BE2C (cell line): ENCODE measurements around the gene RAB3IL1.

ENCODE experiments used
- DNase-seq: peaks from one replicate; pipeline ENCODE4 v3.0.0-alpha.2; 2020
- H3K27me3 ChIP-seq: fragments of 250-450 bp; sonication (Bioruptor Pico); 2 replicates; pipeline ENCODE4 v1.5.1; 2020; ENCODE audit warnings: mild to moderate bottlenecking
- H3K36me3 ChIP-seq: fragments of 250-450 bp; sonication (Bioruptor Pico); 2 replicates; pipeline ENCODE4 v1.5.1; 2020; ENCODE audit warnings: mild to moderate bottlenecking
- H3K4me1 ChIP-seq: fragments of 250-450 bp; sonication (Bioruptor Pico); 2 replicates; pipeline ENCODE4 v1.5.1; 2020
- H3K4me3 ChIP-seq: 2 replicates; pipeline ENCODE4 v1.5.1; 2011; ENCODE audit warnings: low read depth, low read length
- H3K9me3 ChIP-seq: fragments of 250-450 bp; sonication (Bioruptor Pico); 2 replicates; pipeline ENCODE4 v1.5.1; 2020
- TF ChIP-seq, protein P1 (sequence below): IDR thresholded peaks from 2 replicates; pipeline ENCODE4 v1.5.1; 2012; ENCODE audit warnings: mild to moderate bottlenecking, low read depth, low read length

RAB3IL1 gene

DNA sequence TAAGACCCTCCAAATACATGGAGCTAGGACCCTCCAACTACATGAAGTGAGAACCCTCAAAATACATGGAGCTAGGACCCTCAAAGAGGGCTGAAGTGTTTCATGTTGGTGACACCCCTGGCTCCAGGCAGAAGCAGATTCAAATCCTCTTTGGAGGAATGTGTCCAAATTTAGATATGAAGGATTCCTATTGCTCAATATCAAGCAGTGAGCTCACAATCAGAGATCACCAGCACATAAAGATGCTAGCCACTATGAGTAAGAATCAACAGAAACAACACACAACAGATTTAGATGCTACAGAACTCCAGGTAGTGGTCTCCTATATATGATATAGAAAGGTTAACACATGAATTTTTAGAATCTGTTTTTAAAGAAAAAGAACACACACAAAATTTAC, 11.2 kb upstream of the RAB3IL1 start:
- no peak for DNase-seq
- no peak overlapping the region for H3K4me3 ChIP-seq
- TF ChIP-seq, protein P1, sequence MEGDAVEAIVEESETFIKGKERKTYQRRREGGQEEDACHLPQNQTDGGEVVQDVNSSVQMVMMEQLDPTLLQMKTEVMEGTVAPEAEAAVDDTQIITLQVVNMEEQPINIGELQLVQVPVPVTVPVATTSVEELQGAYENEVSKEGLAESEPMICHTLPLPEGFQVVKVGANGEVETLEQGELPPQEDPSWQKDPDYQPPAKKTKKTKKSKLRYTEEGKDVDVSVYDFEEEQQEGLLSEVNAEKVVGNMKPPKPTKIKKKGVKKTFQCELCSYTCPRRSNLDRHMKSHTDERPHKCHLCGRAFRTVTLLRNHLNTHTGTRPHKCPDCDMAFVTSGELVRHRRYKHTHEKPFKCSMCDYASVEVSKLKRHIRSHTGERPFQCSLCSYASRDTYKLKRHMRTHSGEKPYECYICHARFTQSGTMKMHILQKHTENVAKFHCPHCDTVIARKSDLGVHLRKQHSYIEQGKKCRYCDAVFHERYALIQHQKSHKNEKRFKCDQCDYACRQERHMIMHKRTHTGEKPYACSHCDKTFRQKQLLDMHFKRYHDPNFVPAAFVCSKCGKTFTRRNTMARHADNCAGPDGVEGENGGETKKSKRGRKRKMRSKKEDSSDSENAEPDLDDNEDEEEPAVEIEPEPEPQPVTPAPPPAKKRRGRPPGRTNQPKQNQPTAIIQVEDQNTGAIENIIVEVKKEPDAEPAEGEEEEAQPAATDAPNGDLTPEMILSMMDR = no peak
- H3K9me3 ChIP-seq = no peaks in the 10 kb centered on the region
- no peaks in the 10 kb centered on the region for H3K36me3 ChIP-seq
- H3K4me1 ChIP-seq = peaks cover 4% of the 10 kb centered on the region
- no peaks in the 10 kb centered on the region for H3K27me3 ChIP-seq

DNA sequence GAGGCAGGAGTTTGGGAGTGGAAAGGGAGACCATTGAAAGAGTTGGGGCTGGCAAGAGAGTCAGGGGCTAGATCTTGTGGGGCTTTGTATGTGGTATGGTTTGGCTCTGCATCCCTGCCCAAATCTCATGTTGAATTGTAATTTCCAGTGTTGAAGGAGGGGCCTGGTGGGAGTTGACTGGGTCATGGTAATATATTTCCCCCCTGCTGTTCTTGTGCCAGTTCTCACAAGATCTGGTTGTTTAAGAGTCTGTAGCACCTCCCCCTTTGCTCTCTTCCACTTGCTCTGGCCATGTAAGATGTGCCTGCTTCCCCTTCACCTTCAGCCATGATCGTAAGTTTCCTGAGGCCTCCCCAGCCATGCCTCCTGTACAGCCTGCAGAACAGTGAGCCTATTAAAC, 10.1 kb upstream of the RAB3IL1 start:
- TF ChIP-seq, protein P1 = no peak
- peaks cover 14% of the 10 kb centered on the region for H3K4me1 ChIP-seq
- no peaks in the 10 kb centered on the region for H3K9me3 ChIP-seq
- H3K36me3 ChIP-seq = no peaks in the 10 kb centered on the region
- DNase-seq = no peak
- H3K27me3 ChIP-seq = no peaks in the 10 kb centered on the region
- H3K4me3 ChIP-seq = no peak overlapping the region

DNA sequence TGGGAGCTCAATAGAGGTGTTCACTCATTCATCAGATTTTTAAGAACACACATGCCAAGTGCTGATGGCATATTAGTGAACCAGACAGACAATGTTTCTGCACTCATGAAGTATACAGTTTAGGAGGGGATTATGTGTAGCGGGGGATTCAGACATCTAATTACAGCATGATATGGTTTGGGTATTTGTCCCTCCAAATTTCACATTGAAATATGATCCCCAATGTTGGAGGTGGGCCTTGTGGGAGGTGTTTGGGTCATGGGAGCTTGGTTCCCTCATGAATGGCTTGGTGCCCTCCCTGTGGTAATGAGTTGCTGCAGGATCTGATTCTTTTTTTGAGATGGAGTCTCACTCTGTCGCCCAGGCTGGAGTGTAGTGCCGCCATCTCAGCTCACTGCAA, 8.9 kb upstream of the RAB3IL1 start:
- peaks cover 14% of the 10 kb centered on the region for H3K4me1 ChIP-seq
- TF ChIP-seq, protein P1 = no peak
- no peaks in the 10 kb centered on the region for H3K27me3 ChIP-seq
- DNase-seq = no peak
- H3K4me3 ChIP-seq = no peak overlapping the region
- no peaks in the 10 kb centered on the region for H3K9me3 ChIP-seq
- H3K36me3 ChIP-seq = no peaks in the 10 kb centered on the region

DNA sequence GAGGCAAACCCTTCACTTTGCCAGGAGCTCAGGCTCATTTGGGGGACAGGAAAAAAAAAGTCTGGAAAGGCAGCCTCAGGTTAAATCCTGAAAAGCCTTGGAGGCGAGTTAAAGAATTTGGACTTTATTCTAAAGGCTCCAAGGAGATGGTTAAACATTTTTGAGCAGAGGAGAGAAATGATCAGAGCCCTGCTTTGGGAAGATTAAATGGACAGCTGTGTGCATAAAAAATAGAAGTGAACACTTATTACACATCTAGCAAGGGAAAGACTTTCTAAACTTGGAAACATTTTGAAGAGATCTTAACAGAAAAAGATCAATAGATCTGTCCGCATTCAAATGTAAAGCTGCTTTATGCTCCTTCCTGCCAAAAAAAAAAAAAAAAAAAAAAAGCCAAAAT, 8.4 kb upstream of the RAB3IL1 start:
- no peaks in the 10 kb centered on the region for H3K27me3 ChIP-seq
- H3K36me3 ChIP-seq = no peaks in the 10 kb centered on the region
- TF ChIP-seq, protein P1 = no peak
- peaks cover 14% of the 10 kb centered on the region for H3K4me1 ChIP-seq
- H3K9me3 ChIP-seq = no peaks in the 10 kb centered on the region
- H3K4me3 ChIP-seq = no peak overlapping the region
- DNase-seq = no peak

DNA sequence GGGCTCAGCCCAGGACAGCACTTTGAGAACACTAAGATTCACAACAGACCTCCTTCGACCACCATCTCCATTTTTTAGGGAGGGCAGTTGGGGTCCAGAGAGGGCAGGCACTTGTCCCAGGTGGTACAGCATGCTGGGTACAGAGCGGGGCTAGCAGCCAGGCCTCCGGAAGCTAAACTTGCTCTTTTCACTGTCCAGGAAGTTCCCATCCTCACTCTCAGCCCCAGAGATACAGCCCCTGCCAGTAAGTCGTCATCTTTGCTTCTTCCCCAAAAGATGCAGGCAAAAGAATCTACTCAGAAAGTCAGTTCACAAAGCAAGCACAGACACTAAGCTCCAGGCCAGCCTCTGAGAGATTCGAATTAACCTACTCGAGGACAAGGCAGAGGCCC, 6.7 kb upstream of the RAB3IL1 start:
- H3K4me1 ChIP-seq = peaks cover 14% of the 10 kb centered on the region
- no peaks in the 10 kb centered on the region for H3K9me3 ChIP-seq
- TF ChIP-seq, protein P1 = no peak
- no peaks in the 10 kb centered on the region for H3K27me3 ChIP-seq
- no peak overlapping the region for H3K4me3 ChIP-seq
- no peaks in the 10 kb centered on the region for H3K36me3 ChIP-seq
- DNase-seq = no peak

DNA sequence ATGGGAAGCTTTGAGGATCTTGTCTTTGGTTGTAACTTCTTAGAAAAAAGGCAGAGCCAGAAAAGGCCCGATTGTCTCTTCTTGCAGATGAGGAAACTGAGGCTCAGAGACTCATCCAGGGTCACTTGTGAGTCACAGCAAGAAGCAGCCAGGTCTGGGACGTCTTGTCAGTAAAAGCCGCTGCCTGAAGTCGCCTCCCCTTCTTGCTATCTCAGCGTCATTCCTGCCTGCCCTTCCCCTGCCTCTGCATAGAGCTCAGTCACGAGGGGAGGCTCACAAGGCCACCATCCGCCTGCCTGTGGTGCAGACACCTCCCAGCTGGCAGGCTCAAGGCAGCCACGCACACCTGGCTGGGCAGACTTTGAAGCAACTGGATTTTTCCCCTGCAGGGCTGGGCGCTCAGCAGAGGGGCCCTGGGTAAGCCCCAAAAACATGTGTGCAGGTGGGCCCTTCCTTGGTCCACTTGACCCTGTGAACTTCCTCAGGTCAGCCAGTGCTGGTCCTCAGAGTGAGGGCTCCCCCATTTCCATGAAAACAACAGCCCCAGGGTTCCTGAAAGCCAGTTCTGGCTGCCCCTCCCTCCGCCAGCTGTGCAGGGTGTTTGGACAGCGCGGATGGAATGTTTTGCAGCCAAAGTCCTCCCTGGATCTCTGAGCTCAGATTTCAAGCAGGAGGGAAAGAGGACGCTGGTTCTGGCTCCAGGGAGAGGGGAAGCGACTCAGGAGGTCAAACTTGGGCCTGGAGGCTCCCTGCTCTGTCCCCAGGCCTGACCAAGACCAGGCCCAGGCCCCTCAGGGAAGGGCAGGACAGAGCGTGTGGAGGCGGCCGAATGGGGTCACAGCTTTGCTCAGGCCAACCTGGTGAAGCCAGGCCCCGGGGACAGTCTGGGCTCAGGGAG, 6.0 kb upstream of the RAB3IL1 start:
- H3K27me3 ChIP-seq = no peaks in the 10 kb centered on the region
- H3K36me3 ChIP-seq = no peaks in the 10 kb centered on the region
- peak; percentile 60 for DNase-seq
- H3K4me3 ChIP-seq = no peak overlapping the region
- no peaks in the 10 kb centered on the region for H3K9me3 ChIP-seq
- TF ChIP-seq, protein P1 = no peak
- peaks cover 14% of the 10 kb centered on the region for H3K4me1 ChIP-seq
